ENCODE results near the gene GLIS1.

The GLIS1 gene

DNA sequence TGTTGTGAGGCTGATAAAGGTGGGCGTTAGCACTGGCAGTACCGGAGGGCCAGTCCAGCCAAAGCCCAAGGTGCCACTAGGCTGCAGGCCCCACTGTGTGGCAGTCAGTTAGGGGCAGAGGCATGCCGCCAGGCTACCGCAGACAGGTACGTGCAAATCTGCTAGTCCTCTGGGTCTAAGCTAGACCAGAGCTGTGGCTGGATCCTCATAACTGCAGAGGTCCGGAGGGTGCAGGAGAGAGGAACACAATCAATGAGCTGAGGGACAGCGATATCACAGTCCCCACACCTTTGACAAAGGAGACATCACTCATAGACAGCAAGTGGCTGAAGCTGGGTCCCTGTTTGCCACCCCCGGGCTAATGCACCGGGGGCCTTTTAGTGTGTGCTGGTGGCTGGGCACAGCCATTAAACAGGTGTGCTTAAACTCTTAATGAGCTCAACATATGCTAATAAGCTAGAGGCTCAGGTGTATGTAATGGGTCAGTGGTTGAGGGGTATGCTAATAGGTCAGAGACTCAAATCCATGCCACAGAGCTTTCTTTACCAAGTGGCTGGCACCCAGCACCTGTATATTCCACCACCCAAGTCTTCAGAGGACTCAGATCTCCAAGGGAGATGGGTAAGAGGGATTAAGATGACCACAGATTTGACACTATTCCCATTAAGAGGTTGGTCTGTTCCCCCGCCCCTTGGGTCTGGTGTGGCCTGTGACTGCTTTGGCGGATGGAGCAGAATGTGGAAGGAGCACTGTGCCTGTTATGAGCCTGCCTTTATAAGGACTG, 82.0 kb downstream of the GLIS1 start:
- TF ChIP-seq, protein P1, sequence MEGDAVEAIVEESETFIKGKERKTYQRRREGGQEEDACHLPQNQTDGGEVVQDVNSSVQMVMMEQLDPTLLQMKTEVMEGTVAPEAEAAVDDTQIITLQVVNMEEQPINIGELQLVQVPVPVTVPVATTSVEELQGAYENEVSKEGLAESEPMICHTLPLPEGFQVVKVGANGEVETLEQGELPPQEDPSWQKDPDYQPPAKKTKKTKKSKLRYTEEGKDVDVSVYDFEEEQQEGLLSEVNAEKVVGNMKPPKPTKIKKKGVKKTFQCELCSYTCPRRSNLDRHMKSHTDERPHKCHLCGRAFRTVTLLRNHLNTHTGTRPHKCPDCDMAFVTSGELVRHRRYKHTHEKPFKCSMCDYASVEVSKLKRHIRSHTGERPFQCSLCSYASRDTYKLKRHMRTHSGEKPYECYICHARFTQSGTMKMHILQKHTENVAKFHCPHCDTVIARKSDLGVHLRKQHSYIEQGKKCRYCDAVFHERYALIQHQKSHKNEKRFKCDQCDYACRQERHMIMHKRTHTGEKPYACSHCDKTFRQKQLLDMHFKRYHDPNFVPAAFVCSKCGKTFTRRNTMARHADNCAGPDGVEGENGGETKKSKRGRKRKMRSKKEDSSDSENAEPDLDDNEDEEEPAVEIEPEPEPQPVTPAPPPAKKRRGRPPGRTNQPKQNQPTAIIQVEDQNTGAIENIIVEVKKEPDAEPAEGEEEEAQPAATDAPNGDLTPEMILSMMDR (conservative IDR thresholded peaks at IDR 0.05; ENCODE audit: low read depth, low read length) = no peak
- DNase-seq (ENCODE audit: low read depth) = no peak

DNA sequence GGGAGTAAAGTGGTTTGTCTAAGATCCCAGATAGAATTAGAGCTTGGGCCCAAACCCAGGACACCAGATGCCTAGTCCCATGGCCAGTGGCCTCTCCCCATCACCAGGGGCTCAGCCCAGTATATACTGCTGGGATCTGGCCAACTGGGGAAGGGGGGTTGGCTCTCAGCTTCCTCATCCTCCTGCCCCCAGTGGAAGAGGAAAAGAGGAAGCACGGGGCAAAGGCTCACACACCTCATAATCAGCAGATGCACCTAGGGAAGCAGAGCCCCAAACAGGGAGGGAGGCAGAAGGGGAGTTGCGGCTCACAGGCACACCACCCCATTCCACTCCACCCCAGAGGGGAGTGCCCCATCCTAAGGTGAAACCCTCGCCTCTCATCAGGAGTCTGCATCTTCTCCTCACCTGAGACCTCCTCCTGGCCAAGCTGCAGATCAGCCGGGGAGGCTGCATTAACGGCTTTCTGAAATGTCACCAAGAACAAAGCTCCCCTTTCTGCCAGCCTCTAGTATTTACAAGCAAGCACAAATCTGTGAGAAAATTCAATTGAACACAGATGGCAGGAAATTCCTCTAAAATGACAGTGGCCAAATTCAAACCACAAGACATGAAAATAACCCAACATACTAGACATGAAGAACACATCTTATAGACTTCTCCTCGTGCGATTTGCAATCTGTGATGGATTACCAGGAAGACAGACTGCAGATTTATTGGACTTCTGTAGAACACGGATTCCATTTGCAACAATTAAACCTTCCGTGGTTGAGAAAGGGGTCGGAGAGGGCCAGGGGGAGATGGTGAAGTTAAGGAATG, 82.8 kb downstream of the GLIS1 start:
- no peak overlapping the region for H3K4me3 ChIP-seq (ENCODE audit: low read length)
- no peak for DNase-seq (ENCODE audit: low read depth)
- TF ChIP-seq, protein P1 (conservative IDR thresholded peaks at IDR 0.05; ENCODE audit: low read depth, low read length) = no peak

More for the DNA sequence above, 82.0 kb downstream of the GLIS1 start:
- H3K4me3 ChIP-seq (ENCODE audit: low read length) = no peak overlapping the region

DNA sequence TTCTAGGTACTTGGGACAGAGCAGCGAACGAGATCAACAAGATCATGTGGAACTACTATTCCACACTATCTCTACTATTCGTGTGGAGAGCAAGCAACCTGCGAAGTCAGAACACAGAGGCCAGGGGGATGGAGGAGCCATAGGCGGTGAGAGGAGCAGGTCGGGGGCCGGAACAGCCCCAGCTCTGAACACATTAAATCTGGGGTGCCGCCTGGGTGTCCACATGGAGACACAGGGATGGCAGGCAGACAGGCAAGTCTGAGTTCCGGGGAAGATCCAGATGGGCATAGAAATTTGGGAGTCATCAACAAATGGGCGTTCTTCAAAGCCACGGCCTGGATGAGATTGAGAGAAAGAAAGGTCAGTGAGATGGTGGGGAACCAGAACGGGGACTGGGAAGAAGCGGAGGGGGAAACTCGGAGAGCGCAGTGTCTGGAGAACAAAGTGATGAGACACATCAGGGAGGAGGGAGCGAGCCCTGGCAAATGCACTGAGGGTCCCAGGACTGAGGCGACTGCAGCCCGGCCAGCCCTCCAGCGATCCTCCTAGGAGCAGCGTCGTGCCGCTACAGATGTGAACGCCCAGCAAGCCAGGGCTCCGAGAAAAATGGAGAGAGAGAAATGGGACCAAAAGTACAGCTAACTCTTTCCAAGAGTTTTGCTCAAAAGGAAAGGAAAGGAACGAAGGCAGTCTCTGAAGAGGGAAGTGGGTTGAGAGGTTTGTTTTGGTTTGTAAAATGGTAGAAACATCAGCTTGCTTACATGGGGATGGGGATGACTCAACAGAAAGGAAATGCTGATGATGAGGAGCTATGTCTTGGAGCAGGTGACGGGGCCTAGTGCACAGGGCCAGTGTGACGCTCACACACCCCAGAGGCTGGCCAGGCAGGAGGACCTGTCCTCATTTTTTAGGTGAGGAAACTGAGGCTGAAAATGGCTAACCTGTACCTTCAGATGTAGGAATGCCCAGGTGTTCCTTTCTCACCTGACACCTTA, 84.5 kb downstream of the GLIS1 start:
- TF ChIP-seq, protein P1 (conservative IDR thresholded peaks at IDR 0.05; ENCODE audit: low read depth, low read length) = no peak
- no peak overlapping the region for H3K4me3 ChIP-seq (ENCODE audit: low read length)
- no peak for DNase-seq (ENCODE audit: low read depth)

DNA sequence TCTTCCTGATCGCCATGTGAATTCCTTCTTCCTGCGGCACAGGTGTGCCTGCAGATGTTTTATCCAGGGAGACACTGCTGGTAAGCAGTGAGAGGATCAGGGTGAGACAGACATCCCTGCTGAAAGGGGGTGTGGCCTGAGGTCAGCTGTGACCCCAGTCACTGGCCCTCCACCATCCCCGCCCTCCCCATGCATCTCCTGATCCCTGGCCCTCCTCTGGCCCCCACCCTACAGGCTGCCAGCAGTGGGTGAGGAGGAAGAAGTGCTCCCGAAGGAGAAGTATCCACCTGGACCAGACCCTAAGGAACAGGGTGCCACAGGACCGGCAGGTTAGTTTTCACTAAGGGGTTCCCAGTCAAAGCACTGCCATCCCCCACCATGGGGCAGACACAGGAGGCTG, 85.3 kb downstream of the GLIS1 start:
- DNase-seq (ENCODE audit: low read depth) = no peak
- TF ChIP-seq, protein P1 (conservative IDR thresholded peaks at IDR 0.05; ENCODE audit: low read depth, low read length) = no peak
- H3K4me3 ChIP-seq (ENCODE audit: low read length) = no peak overlapping the region

DNA sequence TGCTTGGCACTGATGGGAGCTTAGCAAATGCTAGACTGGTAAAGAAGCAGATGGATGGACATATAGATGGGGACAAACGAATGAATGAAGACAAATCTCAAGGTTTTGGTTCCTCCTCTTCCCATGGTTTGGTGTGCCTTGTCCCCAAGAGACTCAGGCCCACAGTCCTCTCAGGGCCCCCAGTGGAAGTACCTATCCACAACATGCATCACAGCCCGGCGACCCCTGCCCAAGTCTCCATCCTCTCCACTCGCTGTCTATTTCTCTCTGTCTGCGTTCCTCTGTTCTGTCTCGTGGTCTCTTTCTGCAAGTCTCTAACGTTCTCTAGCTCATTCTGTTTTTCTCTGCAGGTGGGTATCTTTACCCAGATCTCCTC, 85.8 kb downstream of the GLIS1 start:
- no peak overlapping the region for H3K4me3 ChIP-seq (ENCODE audit: low read length)
- TF ChIP-seq, protein P1 (conservative IDR thresholded peaks at IDR 0.05; ENCODE audit: low read depth, low read length) = no peak
- DNase-seq (ENCODE audit: low read depth) = no peak

DNA sequence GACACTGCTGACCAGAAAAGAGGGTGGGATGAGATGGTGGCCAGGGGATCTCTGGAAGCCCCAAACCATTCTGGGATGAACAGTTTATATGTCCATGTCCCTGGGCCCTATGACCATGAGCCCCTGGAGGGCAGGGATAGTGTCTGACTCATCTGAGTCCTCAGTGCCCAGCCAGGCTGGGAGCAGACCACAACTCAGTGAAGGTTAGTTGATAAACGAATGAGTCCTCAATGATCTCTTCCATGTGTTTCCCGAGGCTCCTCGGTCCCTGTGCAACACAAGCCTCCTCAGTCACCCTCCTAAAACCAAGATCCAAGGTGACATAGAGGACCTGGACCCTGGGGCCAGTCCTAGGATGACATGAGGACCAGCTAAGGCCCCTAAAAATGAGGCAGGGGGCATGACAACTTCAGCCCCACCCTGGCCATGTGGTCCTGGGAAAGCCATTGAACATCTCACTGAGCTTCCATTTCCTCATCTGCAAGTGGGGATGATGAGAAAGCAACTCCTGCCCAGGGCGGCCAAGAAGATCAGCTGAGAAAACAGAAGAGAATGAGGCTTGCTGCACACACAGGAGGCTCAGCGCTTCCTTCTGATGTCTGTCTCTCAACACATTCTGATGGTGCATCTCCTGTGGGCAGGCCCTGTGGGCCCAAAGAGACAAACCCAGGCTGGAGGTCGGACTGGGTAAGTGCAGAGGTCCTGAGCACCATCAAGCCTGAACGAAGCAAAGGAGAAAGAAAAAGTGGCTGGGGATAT, 86.3 kb downstream of the GLIS1 start:
- DNase-seq (ENCODE audit: low read depth) = no peak
- TF ChIP-seq, protein P1 (conservative IDR thresholded peaks at IDR 0.05; ENCODE audit: low read depth, low read length) = no peak
- no peak overlapping the region for H3K4me3 ChIP-seq (ENCODE audit: low read length)

All from retinal pigment epithelial cell (primary cell).